ENCODE data around the gene UGT1A6. TPM values are rescaled to one million over a fixed set of nuclear protein-coding genes. Genes with fewer than 3 reads are reported as not detected.

Gene UGT1A6
- total and polyA plus RNA-seq, 3 experiments from 2014 or later: not detected

DNA sequence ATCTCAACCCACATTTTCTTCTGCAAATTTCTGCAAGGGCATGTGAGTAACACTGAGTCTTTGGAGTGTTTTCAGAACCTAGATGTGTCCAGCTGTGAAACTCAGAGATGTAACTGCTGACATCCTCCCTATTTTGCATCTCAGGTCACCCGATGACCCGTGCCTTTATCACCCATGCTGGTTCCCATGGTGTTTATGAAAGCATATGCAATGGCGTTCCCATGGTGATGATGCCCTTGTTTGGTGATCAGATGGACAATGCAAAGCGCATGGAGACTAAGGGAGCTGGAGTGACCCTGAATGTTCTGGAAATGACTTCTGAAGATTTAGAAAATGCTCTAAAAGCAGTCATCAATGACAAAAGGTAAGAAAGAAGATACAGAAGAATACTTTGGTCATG lies 75.4 kb downstream of the UGT1A6 start:
- Mint-ChIP-seq H3K4me1 (no peaks in the 10 kb centered on the region), H3K36me3 (no peaks in the 10 kb centered on the region), H3K27ac (no peak overlapping the region), H3K27me3 (peaks cover 12 to 48% of the 10 kb centered on the region in 2 donors), H3K4me3 (no peak overlapping the region), H3K9me3 (peaks cover 0 to 2% (median 0%) of the 10 kb centered on the region in 5 donors)
- Histone ChIP-seq H3K4me3 (ENCODE audit: low read length) (no peak overlapping the region), H3K27ac (ENCODE audit: low read depth, low read length) (no peak overlapping the region), H3K27me3 (ENCODE audit: insufficient read depth, low read length, poor library complexity, severe bottlenecking) (no peaks in the 10 kb centered on the region), H3K9me3 (ENCODE audit: low read length) (no peaks in the 10 kb centered on the region), H3K36me3 (ENCODE audit: insufficient read depth, low read length) (no peaks in the 10 kb centered on the region), H3K4me1 (ENCODE audit: insufficient read depth, low read length) (no peaks in the 10 kb centered on the region)
- POLR2A ChIA-PET: no interaction called here
- CTCF ChIA-PET: no interaction called here
- DNase-seq: no peak

- Histone ChIP-seq H3K9me3 (ENCODE audit: low read length) (no peaks in the 10 kb centered on the region), H3K4me1 (ENCODE audit: insufficient read depth, low read length) (no peaks in the 10 kb centered on the region), H3K27me3 (ENCODE audit: insufficient read depth, low read length, poor library complexity, severe bottlenecking) (no peaks in the 10 kb centered on the region), H3K4me3 (ENCODE audit: low read length) (no peak overlapping the region), H3K36me3 (ENCODE audit: insufficient read depth, low read length) (no peaks in the 10 kb centered on the region), H3K27ac (ENCODE audit: low read depth, low read length) (no peak overlapping the region)
- Mint-ChIP-seq H3K4me1 (no peaks in the 10 kb centered on the region), H3K27me3 (peaks cover 10 to 37% of the 10 kb centered on the region in 2 donors), H3K9me3 (peaks cover 0 to 2% (median 0%) of the 10 kb centered on the region in 5 donors), H3K36me3 (no peaks in the 10 kb centered on the region), H3K27ac (no peak overlapping the region), H3K4me3 (no peak overlapping the region)
- CTCF ChIA-PET: no interaction called here
- DNase-seq: no peak
- POLR2A ChIA-PET: no interaction called here
Measured at GRCh38 chr2:233769260-233769659, 76.6 kb downstream of the UGT1A6 start.

GRCh38 chr2:233772153-233772552 lies 79.5 kb downstream of the UGT1A6 start:
- DNase-seq: no peak
- Histone ChIP-seq H3K9me3 (ENCODE audit: low read length) (no peaks in the 10 kb centered on the region), H3K4me1 (ENCODE audit: insufficient read depth, low read length) (no peaks in the 10 kb centered on the region), H3K27ac (ENCODE audit: low read depth, low read length) (no peak overlapping the region), H3K4me3 (ENCODE audit: low read length) (no peak overlapping the region), H3K36me3 (ENCODE audit: insufficient read depth, low read length) (no peaks in the 10 kb centered on the region), H3K27me3 (ENCODE audit: insufficient read depth, low read length, poor library complexity, severe bottlenecking) (no peaks in the 10 kb centered on the region)
- CTCF ChIA-PET: no interaction called here
- Mint-ChIP-seq H3K4me1 (no peaks in the 10 kb centered on the region), H3K27ac (no peak overlapping the region), H3K36me3 (peaks cover 0 to 9% (median 0%) of the 10 kb centered on the region in 3 donors), H3K9me3 (peaks cover 0 to 8% (median 1%) of the 10 kb centered on the region in 5 donors), H3K27me3 (peaks cover 5 to 28% of the 10 kb centered on the region in 2 donors), H3K4me3 (no peak overlapping the region)
- POLR2A ChIA-PET: no interaction called here

DNA sequence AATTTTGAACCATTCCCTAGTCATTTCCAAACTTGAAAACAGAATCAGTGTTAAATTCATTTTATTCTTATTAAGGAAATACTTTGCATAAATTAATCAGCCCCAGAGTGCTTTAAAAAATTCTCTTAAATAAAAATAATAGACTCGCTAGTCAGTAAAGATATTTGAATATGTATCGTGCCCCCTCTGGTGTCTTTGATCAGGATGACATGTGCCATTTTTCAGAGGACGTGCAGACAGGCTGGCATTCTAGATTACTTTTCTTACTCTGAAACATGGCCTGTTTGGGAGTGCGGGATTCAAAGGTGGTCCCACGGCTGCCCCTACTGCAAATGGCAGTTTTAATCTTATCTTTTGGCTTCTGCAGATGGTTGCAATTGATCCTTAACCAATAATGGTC lies 79.9 kb downstream of the UGT1A6 start:
- H3K27ac Mint-ChIP-seq: no peak overlapping the region
- Histone ChIP-seq H3K4me3 (ENCODE audit: low read length) (no peak overlapping the region), H3K27ac (ENCODE audit: low read depth, low read length) (no peak overlapping the region), H3K4me1 (ENCODE audit: insufficient read depth, low read length) (no peaks in the 10 kb centered on the region), H3K36me3 (ENCODE audit: insufficient read depth, low read length) (no peaks in the 10 kb centered on the region), H3K9me3 (ENCODE audit: low read length) (no peaks in the 10 kb centered on the region), H3K27me3 (ENCODE audit: insufficient read depth, low read length, poor library complexity, severe bottlenecking) (no peaks in the 10 kb centered on the region)
- DNase-seq: no peak
- no peak overlapping the region for H3K4me3 Mint-ChIP-seq
- H3K9me3 Mint-ChIP-seq: peaks cover 0 to 8% (median 1%) of the 10 kb centered on the region in 5 donors
- POLR2A ChIA-PET: no interaction called here
- H3K36me3 Mint-ChIP-seq: peaks cover 0 to 9% (median 0%) of the 10 kb centered on the region in 3 donors
- CTCF ChIA-PET: no interaction called here
- H3K27me3 Mint-ChIP-seq: peaks cover 3 to 29% of the 10 kb centered on the region in 2 donors
- no peaks in the 10 kb centered on the region for H3K4me1 Mint-ChIP-seq

GRCh38 chr2:233773854-233774253 lies 81.2 kb downstream of the UGT1A6 start:
- CTCF ChIA-PET: no interaction called here

GRCh38 chr2:233775414-233775813 lies 82.7 kb downstream of the UGT1A6 start:
- H3K9me3 ChIP-seq (ENCODE audit: low read length): no peaks in the 10 kb centered on the region
- Mint-ChIP-seq H3K27me3 (peaks cover 9 to 48% of the 10 kb centered on the region in 2 donors), H3K27ac (no peak overlapping the region), H3K36me3 (peaks cover 0 to 13% (median 0%) of the 10 kb centered on the region in 3 donors), H3K4me3 (no peak overlapping the region), H3K9me3 (peaks cover 0 to 8% (median 3%) of the 10 kb centered on the region in 5 donors), H3K4me1 (no peaks in the 10 kb centered on the region)
- H3K27ac ChIP-seq (ENCODE audit: low read depth, low read length): no peak overlapping the region
- H3K36me3 ChIP-seq (ENCODE audit: insufficient read depth, low read length): no peaks in the 10 kb centered on the region
- no peak overlapping the region for H3K4me3 ChIP-seq (ENCODE audit: low read length)
- CTCF ChIA-PET: no interaction called here
- POLR2A ChIA-PET: no interaction called here
- H3K27me3 ChIP-seq (ENCODE audit: insufficient read depth, low read length, poor library complexity, severe bottlenecking): no peaks in the 10 kb centered on the region
- H3K4me1 ChIP-seq (ENCODE audit: insufficient read depth, low read length): no peaks in the 10 kb centered on the region
- DNase-seq: no peak

More at GRCh38 chr2:233773854-233774253, 81.2 kb downstream of the UGT1A6 start:
- H3K27ac ChIP-seq (ENCODE audit: low read depth, low read length): no peak overlapping the region
- peaks cover 0 to 13% (median 0%) of the 10 kb centered on the region in 3 donors for H3K36me3 Mint-ChIP-seq
- no peaks in the 10 kb centered on the region for H3K27me3 ChIP-seq (ENCODE audit: insufficient read depth, low read length, poor library complexity, severe bottlenecking)
- no peaks in the 10 kb centered on the region for H3K9me3 ChIP-seq (ENCODE audit: low read length)
- no peak overlapping the region for H3K27ac Mint-ChIP-seq
- peaks cover 0 to 8% (median 3%) of the 10 kb centered on the region in 5 donors for H3K9me3 Mint-ChIP-seq
- H3K27me3 Mint-ChIP-seq: peaks cover 8 to 39% of the 10 kb centered on the region in 2 donors
- no peaks in the 10 kb centered on the region for H3K4me1 Mint-ChIP-seq
- H3K4me3 Mint-ChIP-seq: no peak overlapping the region
- no peak for DNase-seq
- H3K4me3 ChIP-seq (ENCODE audit: low read length): no peak overlapping the region
- H3K36me3 ChIP-seq (ENCODE audit: insufficient read depth, low read length): no peaks in the 10 kb centered on the region
- POLR2A ChIA-PET: no interaction called here
- H3K4me1 ChIP-seq (ENCODE audit: insufficient read depth, low read length): no peaks in the 10 kb centered on the region

DNA sequence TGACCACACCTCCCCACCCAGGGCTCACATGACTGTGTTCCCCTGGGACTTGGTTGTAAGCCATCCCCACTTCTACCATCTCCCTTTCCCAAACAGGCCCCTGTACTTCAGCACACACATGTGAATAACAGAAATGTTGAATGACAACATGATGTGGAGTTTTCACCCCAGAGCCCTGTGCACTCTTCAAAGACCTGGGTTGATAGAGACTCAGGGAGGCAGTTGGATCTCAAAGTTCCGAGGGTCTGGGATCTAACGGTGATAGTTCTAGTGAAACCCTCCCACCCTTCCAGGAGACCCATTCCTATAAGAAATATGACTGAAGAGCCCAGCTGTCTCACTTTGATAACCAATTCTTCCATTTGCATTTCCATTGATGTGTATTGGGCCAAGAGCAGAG lies 85.3 kb downstream of the UGT1A6 start, which contains the start of gene MROH2A:
TSS of gene MROH2A (plus strand) at position 301 of the 400 bp plus-strand sequence. CDS start 1,029 bp downstream, outside the sequence.
- H3K27me3 Mint-ChIP-seq: peaks cover 12 to 56% of the 10 kb centered on the region in 2 donors
- DNase-seq: no peak
- no peaks in the 10 kb centered on the region for H3K27me3 ChIP-seq (ENCODE audit: insufficient read depth, low read length, poor library complexity, severe bottlenecking)
- POLR2A ChIA-PET: no interaction called here
- H3K27ac Mint-ChIP-seq: no peak within 1 kb of the TSS
- CTCF ChIA-PET: no interaction called here
- no peaks in the 10 kb centered on the region for H3K36me3 ChIP-seq (ENCODE audit: insufficient read depth, low read length)
- H3K4me1 ChIP-seq (ENCODE audit: insufficient read depth, low read length): no peaks in the 10 kb centered on the region
- H3K4me3 Mint-ChIP-seq: no peak within 1 kb of the TSS
- H3K4me1 Mint-ChIP-seq: no peaks in the 10 kb centered on the region
- peaks cover 0 to 13% (median 0%) of the 10 kb centered on the region in 3 donors for H3K36me3 Mint-ChIP-seq
- H3K4me3 ChIP-seq (ENCODE audit: low read length): no peak within 1 kb of the TSS
- H3K27ac ChIP-seq (ENCODE audit: low read depth, low read length): no peak within 1 kb of the TSS
- H3K9me3 ChIP-seq (ENCODE audit: low read length): no peaks in the 10 kb centered on the region
- peaks cover 0 to 8% (median 3%) of the 10 kb centered on the region in 5 donors for H3K9me3 Mint-ChIP-seq

DNA sequence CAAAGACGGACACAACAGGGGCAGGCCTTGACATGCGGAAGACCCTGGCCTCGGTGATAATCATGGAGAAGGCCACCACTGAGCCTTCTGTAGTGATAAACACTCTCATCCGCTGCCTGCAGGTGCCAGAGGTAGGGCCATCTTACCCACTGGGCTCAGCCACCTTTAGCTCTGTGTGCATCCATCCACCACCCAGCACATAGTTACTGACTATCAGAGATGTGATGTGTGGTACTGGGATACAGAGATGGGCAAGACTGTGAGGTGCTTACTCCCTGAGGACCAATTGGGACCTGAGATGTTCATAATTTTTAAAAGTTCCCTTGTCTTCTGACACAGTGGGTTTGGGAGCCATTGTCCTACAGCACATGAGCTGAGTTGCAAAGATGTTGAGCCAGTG lies 87.0 kb downstream of the UGT1A6 start:
- peaks cover 22 to 65% of the 10 kb centered on the region in 2 donors for H3K27me3 Mint-ChIP-seq
- H3K36me3 Mint-ChIP-seq: peaks cover 0 to 13% (median 0%) of the 10 kb centered on the region in 3 donors
- DNase-seq: no peak
- H3K4me3 Mint-ChIP-seq: no peak overlapping the region
- no peak overlapping the region for H3K27ac Mint-ChIP-seq
- no peaks in the 10 kb centered on the region for H3K4me1 ChIP-seq (ENCODE audit: insufficient read depth, low read length)
- no peak overlapping the region for H3K4me3 ChIP-seq (ENCODE audit: low read length)
- H3K27ac ChIP-seq (ENCODE audit: low read depth, low read length): no peak overlapping the region
- H3K36me3 ChIP-seq (ENCODE audit: insufficient read depth, low read length): no peaks in the 10 kb centered on the region
- H3K27me3 ChIP-seq (ENCODE audit: insufficient read depth, low read length, poor library complexity, severe bottlenecking): no peaks in the 10 kb centered on the region
- H3K9me3 Mint-ChIP-seq: peaks cover 0 to 8% (median 3%) of the 10 kb centered on the region in 5 donors
- H3K9me3 ChIP-seq (ENCODE audit: low read length): no peaks in the 10 kb centered on the region
- no peaks in the 10 kb centered on the region for H3K4me1 Mint-ChIP-seq
- ChIA-PET CTCF (no interaction called here), POLR2A (no interaction called here)
